Endothelial cell of umbilical vein (primary cell): Measurements from ENCODE around the gene GAB1. TPM values are rescaled to one million over a fixed set of nuclear protein-coding genes. Genes with fewer than 3 reads are reported as not detected.

Source experiments
- BruUV-seq: library from RNA; stranded (reverse); fragments of 400-500 nt; replicated peaks from 2 replicates; lab custom pipeline; 2021; lab: Mats Ljungman, UMichigan
- CTCF ChIA-PET: fragments of 300-600, 350-600 bp; sonication (Branson Sonifier 250); formaldehyde crosslinking; loops from one replicate; lab custom pipeline; 2021; ENCODE audit warnings: antibody characterized with exemption, inconsistent platforms; lab: Charles Lee
- POLR2A ChIA-PET: fragments of 300-600, 350-600 bp; sonication (Branson Sonifier 250); formaldehyde crosslinking; loops from one replicate; lab custom pipeline; 2021; ENCODE audit warnings: antibody characterized with exemption, inconsistent platforms; lab: Charles Lee
- DNase-seq: peaks from one replicate; pipeline ENCODE4 v3.0.0-alpha.2; 2011; ENCODE audit warnings: low read depth, low spot score
- FAIRE-seq: peaks from 2 replicates; lab custom pipeline; 2011; peaks lifted over from hg19 to GRCh38; lab: Jason Lieb, UNC
- H2AFZ ChIP-seq: 2 replicates; pipeline ENCODE4 v1.6.0; 2012; ENCODE audit warnings: low read depth, low read length, control low read depth, inconsistent platforms
- H3K27ac ChIP-seq: 2 replicates; pipeline ENCODE4 v1.5.1; 2011; ENCODE audit warnings: low read depth, mild to moderate bottlenecking, control low read depth, low read length, moderate library complexity; ENCODE audit not compliant: insufficient read depth
- H3K27me3 ChIP-seq, 2 experiments: 2 replicates each; pipeline versions ENCODE4 v1.6.0 to v1.6.1; 2011; ENCODE audit warnings: low read length in 2 of 2, mixed read lengths in 1 of 2; ENCODE audit not compliant: control insufficient read depth in 2 of 2, insufficient read depth in 2 of 2
- H3K36me3 ChIP-seq, 2 experiments: 2 replicates in 1 of 2; 3 replicates in 1 of 2; pipeline ENCODE4 v1.5.1; 2011; ENCODE audit warnings: low read length in 2 of 2, mild to moderate bottlenecking in 1 of 2, moderate library complexity in 1 of 2; ENCODE audit not compliant: control insufficient read depth in 2 of 2, insufficient read depth in 2 of 2; ENCODE audit errors: extremely low read depth in 1 of 2
- H3K4me1 ChIP-seq: 3 replicates; pipeline ENCODE4 v1.5.1; 2011; ENCODE audit warnings: mild to moderate bottlenecking, low read length; ENCODE audit not compliant: control insufficient read depth, insufficient read depth; ENCODE audit errors: extremely low read depth
- H3K4me2 ChIP-seq: 2 replicates; pipeline ENCODE4 v1.6.1; 2011; ENCODE audit warnings: low read length, control low read depth, mixed read lengths; ENCODE audit not compliant: insufficient read depth
- H3K4me3 ChIP-seq, 3 experiments: fragments of 200-600 bp in 1 of 3; sonication (generic), shearing (Covaris generic) in 1 of 3; replicated peaks in 1 of 3; 2 replicates each; pipeline ENCODE4 v1.5.1; 2011 to 2016; ENCODE audit warnings: control low read depth in 3 of 3, low read length in 3 of 3, mild to moderate bottlenecking in 2 of 3, inconsistent platforms in 1 of 3, low read depth in 1 of 3, moderate library complexity in 1 of 3; ENCODE audit not compliant: insufficient read depth in 1 of 3
- H3K79me2 ChIP-seq: 2 replicates; pipeline ENCODE4 v1.6.0; 2012; ENCODE audit warnings: low read length, inconsistent platforms; ENCODE audit not compliant: control insufficient read depth, insufficient read depth
- H3K9ac ChIP-seq: replicated peaks from 2 replicates; pipeline ENCODE3; 2011; ENCODE audit warnings: low read length, control low read depth; ENCODE audit not compliant: insufficient read depth; ENCODE audit errors: extremely low read depth
- H3K9me1 ChIP-seq: replicated peaks from 3 replicates; pipeline ENCODE4 v1.6.0; 2011; ENCODE audit warnings: mild to moderate bottlenecking, low read length; ENCODE audit not compliant: control insufficient read depth, insufficient read depth; ENCODE audit errors: extremely low read depth
- H3K9me3 ChIP-seq: replicated peaks from 2 replicates; pipeline ENCODE4 v1.5.1; 2012; ENCODE audit warnings: low read length, inconsistent platforms; ENCODE audit not compliant: control insufficient read depth, insufficient read depth
- H4K20me1 ChIP-seq: replicated peaks from 2 replicates; pipeline ENCODE3; 2011; ENCODE audit warnings: mild to moderate bottlenecking, low read length; ENCODE audit not compliant: control insufficient read depth, insufficient read depth; ENCODE audit errors: extremely low read depth
- CTCF ChIP-seq, 2 donors: IDR thresholded peaks; 1 replicate in 1 of 2; 2 replicates in 1 of 2; pipeline ENCODE4 v1.5.1; 2011; ENCODE audit warnings: low read length in 2 of 2, mild to moderate bottlenecking in 2 of 2, moderate library complexity in 2 of 2, control low read depth in 1 of 2, inconsistent platforms in 1 of 2, low read depth in 1 of 2; ENCODE audit not compliant: insufficient read depth in 1 of 2; ENCODE audit errors: extremely low read depth in 1 of 2
- EZH2 ChIP-seq: IDR thresholded peaks from 2 replicates; pipeline ENCODE4 v1.6.1; 2012; ENCODE audit warnings: borderline replicate concordance, low read depth, mild to moderate bottlenecking, moderate library complexity, low read length, inconsistent platforms; ENCODE audit not compliant: severe bottlenecking
- FOS ChIP-seq: IDR thresholded peaks from 2 replicates; pipeline ENCODE4 v1.6.1; 2011; ENCODE audit warnings: mild to moderate bottlenecking, low read length, moderate library complexity, borderline replicate concordance; ENCODE audit not compliant: insufficient read depth
- GATA2 ChIP-seq: IDR thresholded peaks from 2 replicates; pipeline ENCODE4 v1.7.0; 2011; ENCODE audit warnings: low read depth, mild to moderate bottlenecking, moderate library complexity, mixed read lengths, low read length; ENCODE audit not compliant: insufficient read length, insufficient read depth
- JUN ChIP-seq: IDR thresholded peaks from 2 replicates; pipeline ENCODE4 v1.6.1; 2011; ENCODE audit warnings: borderline replicate concordance, low read depth; ENCODE audit not compliant: insufficient read length, insufficient read depth
- MAX ChIP-seq: IDR thresholded peaks from 2 replicates; pipeline ENCODE4 v1.6.1; 2011; ENCODE audit not compliant: insufficient read depth, insufficient read length
- MYC ChIP-seq: IDR thresholded peaks from one replicate; pipeline ENCODE4 v1.6.1; 2011; ENCODE audit warnings: mild to moderate bottlenecking, low read depth, low read length
- POLR2A ChIP-seq: IDR thresholded peaks from 2 replicates; pipeline ENCODE4 v1.6.1; 2012; ENCODE audit warnings: low read depth, mild to moderate bottlenecking, control low read depth, low read length
- POLR2AphosphoS5 ChIP-seq: IDR thresholded peaks from 2 replicates; pipeline ENCODE4 v1.6.1; 2012; ENCODE audit warnings: low read depth, mild to moderate bottlenecking, control low read depth, low read length, moderate library complexity; ENCODE audit not compliant: insufficient read depth
- dilution Hi-C: fragments of 300-500 bp; cut with MboI; formaldehyde crosslinking; loops from one replicate; pipeline ENCODE4 v1.15.0; 2019; ENCODE audit warnings: low sequenced_read_pairs; ENCODE audit not compliant: extremely low pct_ligation_motif_present
- intact Hi-C: fragments of 100-400 bp; cut with micrococcal nuclease; formaldehyde crosslinking; loops from one replicate; pipeline ENCODE4 v1.10.0; 2022
- polyA plus RNA-seq, 4 experiments: library from polyadenylated mRNA; depleted of rRNA in 3 of 4; stranded (reverse) in 3 of 4; unstranded in 1 of 4; fragments of >200 nt; gene quantifications; 2 replicates each; pipeline versions ENCODE4 v1.2.1 to v1.2.3, GENCODE V29; 2011 to 2012; ENCODE audit warnings: missing spikeins in 1 of 4
- total RNA-seq: library from RNA; stranded (reverse); gene quantifications from 2 replicates; pipeline ENCODE4 v1.2.3, GENCODE V29; 2021

Gene GAB1
- total and polyA plus RNA-seq, 2 donors (not counting 3 experiments of a cell fraction or from before 2014, with no cell fraction given): 9.3 to 37.7 TPM

- Histone ChIP-seq H3K9me3 (no peaks in the 10 kb centered on the region), H3K36me3 (peaks cover 0 to 3% of the 10 kb centered on the region in 2 experiments), H3K27ac (no peak overlapping the region), H3K4me3 (no peak overlapping the region), H3K9me1 (no peaks in the 10 kb centered on the region), H4K20me1 (no peaks in the 10 kb centered on the region), H3K9ac (no peak overlapping the region), H3K27me3 (no peaks in the 10 kb centered on the region), H3K4me2 (no peak overlapping the region), H3K79me2 (no peaks in the 10 kb centered on the region), H2AFZ (no peak overlapping the region), H3K4me1 (peaks cover 12% of the 10 kb centered on the region)
- dilution Hi-C loops (no loop called here), intact Hi-C loops (no loop called here)
- FAIRE-seq: no peak
- DNase-seq: no peak
- BruUV-seq: no TSS peak
- POLR2A ChIA-PET: no interaction called here
- TF ChIP-seq CTCF (IDR thresholded peaks at IDR 0.05; ENCODE audit: extremely low read depth in 1 of 2, insufficient read depth in 1 of 2, low read depth in 1 of 2, low read length in 2 of 2) (no peak), GATA2 (no peak), POLR2AphosphoS5 (no peak), POLR2A (no peak), MAX (no peak), FOS (no peak), MYC (no peak), EZH2 (no peak), JUN (no peak)
- CTCF ChIA-PET: no interaction called here
These were observed 100.8 kb downstream of the GAB1 start for GRCh38 chr4:143437476-143437875.
